Measurements from ENCODE around the gene ZNF782.
"Not testable (repeated sequence)": the region's sequence is repeated elsewhere in the genome, so short reads cannot be mapped to it uniquely, and the experiment has no call there.

GRCh38 chr9:96900010-96900409 is 45.7 kb upstream of the ZNF782 start:
- not testable (repeated sequence) for TF ChIP-seq CTCF (IDR thresholded peaks at IDR 0.05; ENCODE audit: control extremely low read depth in 1 of 3, insufficient read depth in 1 of 3, low read depth in 1 of 3, low read length in 3 of 3); E2F6 (IDR thresholded peaks at IDR 0.05); EZH2 (IDR thresholded peaks at IDR 0.05; ENCODE audit: low read depth, low read length, severe bottlenecking); RAD21 (IDR thresholded peaks at IDR 0.05 in 1 of 2, conservative IDR thresholded peaks at IDR 0.05 in 1 of 2; ENCODE audit: low read depth in 2 of 2, low read length in 2 of 2); MAFK (IDR thresholded peaks at IDR 0.05; ENCODE audit: low read depth, low read length); EGR1 (IDR thresholded peaks at IDR 0.05; ENCODE audit: borderline replicate concordance, low read depth, low read length); CREB1 (IDR thresholded peaks at IDR 0.05); POLR2AphosphoS5 (IDR thresholded peaks at IDR 0.05; ENCODE audit: low read depth, low read length); RXRA (IDR thresholded peaks at IDR 0.05; ENCODE audit: insufficient read depth, low read depth, low read length)
- TF ChIP-seq, protein P1, sequence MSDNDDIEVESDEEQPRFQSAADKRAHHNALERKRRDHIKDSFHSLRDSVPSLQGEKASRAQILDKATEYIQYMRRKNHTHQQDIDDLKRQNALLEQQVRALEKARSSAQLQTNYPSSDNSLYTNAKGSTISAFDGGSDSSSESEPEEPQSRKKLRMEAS (IDR thresholded peaks at IDR 0.05) = not testable (repeated sequence)
